ENCODE measurements around the gene PPP1R14D.

GRCh38 chr15:40796512-40796911 is 32.0 kb downstream of the PPP1R14D start:
- TF ChIP-seq CTCF (IDR thresholded peaks at IDR 0.05; ENCODE audit: control extremely low read depth in 1 of 3, insufficient read depth in 1 of 3, low read depth in 1 of 3, low read length in 3 of 3) (no peak), MAX (IDR thresholded peaks at IDR 0.05) (no peak), EP300 (IDR thresholded peaks at IDR 0.05; ENCODE audit: borderline replicate concordance in 1 of 2, low read depth in 2 of 2, low read length in 2 of 2) (no peak), POLR2AphosphoS5 (IDR thresholded peaks at IDR 0.05; ENCODE audit: low read depth, low read length) (no peak), KDM5A (IDR thresholded peaks at IDR 0.05; ENCODE audit: low read length) (no peak), BRCA1 (IDR thresholded peaks at IDR 0.05; ENCODE audit: low read depth, low read length) (no peak), JUND (IDR thresholded peaks at IDR 0.05; ENCODE audit: low read length) (no peak), POLR2A (IDR thresholded peaks at IDR 0.05; ENCODE audit: control extremely low read depth in 1 of 2, low read depth in 2 of 2, low read length in 2 of 2) (no peak)
